NCI-H446 treated with DMSO at 0.1 percent for 48 hours (cell line): Measurements from ENCODE around the gene C1QA.

Experiments
- DNase-seq: peaks from one replicate; lab custom pipeline; 2025; lab: John Stamatoyannopoulos, UW

Gene C1QA

DNA sequence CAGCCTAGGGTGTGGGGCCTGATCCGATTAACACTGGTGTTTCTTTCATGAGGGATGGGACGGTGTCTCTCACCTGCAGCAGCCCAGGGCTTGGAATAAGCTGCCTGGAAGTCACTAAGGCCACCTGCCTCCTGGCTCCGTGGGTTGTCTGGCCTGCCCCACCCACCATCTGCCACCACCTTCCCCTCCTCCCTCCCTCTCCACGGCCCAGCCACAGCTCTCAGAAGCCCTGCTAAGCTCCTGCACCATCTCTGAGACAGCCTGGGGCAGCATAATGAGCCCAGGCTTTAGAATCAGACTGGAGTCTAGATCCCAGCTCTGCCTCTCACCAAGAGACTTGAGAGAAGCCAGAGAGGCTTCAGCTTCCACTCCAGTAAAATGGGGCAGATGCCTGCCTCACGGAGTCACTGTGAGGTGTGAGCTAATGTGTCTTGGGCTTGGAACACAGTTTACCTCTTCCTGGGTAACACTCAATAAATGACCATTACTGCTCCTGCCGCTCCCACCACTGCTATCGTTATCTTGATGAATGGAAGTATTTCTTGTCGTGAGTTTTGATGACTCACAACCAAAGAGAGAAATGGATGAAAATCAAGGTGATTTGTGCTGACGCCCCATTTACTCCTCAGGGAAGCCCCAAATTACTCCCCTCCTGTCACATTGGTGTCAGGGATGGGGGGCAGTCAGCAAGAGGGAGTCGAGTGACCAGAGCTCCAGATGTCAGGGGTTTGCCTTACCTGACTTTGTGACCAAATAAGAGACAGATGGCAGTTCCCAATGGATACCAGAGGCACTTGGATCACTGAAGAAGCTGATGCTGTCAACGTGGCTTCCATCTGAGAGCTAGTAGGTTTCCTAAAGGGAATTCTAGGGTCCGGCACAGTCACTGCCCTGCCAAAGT lies 23.5 kb upstream of the C1QA start:
- no peak for DNase-seq

DNA sequence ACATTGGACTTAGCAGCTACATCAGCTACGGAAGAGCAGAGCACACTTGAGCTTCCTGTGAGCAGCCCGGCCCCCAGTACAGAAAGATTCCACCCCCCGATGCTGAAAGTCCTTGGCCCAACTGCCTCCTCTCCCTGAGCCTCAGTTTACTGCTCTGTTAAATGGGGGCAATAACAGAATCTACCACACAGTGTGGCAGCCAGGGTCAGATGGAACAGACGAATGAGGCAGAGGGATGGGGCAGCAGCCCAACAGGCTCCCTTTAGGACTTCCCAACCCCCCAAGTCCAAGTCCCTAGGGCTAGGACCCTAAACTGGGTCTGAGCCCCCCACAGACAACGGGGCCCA lies 22.9 kb upstream of the C1QA start:
- DNase-seq, result no peak

DNA sequence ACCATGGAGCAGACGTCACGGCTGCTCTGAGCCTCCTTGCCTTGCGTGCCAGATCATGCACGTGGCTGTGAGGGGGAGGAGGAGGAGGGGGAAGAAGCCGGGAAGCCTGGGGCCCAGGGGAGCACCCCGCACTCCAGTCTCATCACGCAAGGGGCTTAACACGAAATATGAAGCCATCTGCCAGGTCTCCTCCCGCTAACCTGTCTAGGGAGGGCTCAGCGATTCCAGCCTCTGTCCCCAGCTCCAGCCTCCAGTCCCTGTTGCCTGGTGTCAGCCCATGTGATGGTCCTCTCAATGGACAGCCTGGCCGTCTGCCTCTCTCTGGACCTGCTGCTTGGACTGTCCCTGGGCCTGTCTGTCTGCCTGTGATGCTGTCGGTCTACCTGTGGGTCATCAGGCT lies 22.5 kb upstream of the C1QA start:
- DNase-seq, result no peak

DNA sequence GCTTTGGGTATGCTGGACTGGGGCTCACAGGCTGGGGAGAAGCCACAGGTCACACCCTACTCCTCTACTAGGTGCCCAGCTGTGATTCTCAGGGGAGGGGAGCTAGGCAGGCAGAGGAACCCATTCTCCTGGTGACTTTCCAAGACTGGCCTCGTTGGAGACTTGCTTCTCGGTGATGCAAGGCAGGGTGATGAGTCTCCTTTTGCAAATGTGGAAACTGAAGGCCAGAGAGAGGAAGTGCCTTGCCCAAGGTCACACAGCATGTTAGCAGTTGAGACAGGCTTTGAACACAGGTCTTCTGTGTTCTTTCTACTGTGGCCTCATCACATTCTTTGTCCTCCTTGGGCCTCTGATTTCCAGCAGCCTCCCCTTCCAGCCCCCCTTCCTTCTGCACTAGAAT lies 20.5 kb upstream of the C1QA start:
- DNase-seq, result no peak

DNA sequence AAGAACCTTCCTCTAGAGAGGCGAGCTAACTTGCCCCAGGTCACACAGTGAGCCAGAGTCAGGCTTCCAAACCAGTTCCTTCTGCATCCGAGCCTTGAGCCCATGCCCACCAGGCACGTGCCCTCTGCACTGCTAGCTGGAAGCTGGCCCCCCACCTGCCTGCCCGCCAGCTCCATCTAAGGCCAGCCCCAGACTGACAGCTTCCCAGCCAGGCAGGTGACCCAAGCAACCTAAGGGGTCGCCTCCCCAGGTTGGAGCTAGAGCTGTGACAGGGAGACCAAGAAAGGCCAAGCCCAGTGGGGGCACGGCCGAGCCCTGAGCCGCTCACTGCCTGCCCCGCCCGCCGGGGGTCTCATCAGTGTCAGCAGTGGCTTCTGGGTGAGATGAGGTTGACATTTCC lies 19.9 kb upstream of the C1QA start:
- DNase-seq, result no peak

DNA sequence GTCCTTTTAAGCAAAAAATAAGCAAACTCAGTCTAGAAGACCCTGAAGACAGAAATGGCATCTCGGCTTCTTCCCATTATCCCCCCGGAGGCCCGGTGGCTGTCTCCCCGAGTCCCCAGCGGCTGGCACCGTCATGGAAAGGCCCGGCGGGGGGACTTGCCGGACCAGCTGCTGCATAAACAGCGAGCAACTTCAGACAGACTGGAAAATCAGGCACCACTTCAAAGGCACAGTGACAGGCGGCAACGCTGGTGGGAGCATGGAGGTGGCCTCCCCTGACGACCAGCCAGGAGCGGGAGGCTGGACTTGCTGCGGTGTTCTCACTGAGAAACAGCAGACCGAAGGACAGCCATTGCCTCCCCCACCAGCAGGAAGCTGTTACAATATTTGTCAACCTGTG lies 18.4 kb upstream of the C1QA start:
- DNase-seq, result no peak

DNA sequence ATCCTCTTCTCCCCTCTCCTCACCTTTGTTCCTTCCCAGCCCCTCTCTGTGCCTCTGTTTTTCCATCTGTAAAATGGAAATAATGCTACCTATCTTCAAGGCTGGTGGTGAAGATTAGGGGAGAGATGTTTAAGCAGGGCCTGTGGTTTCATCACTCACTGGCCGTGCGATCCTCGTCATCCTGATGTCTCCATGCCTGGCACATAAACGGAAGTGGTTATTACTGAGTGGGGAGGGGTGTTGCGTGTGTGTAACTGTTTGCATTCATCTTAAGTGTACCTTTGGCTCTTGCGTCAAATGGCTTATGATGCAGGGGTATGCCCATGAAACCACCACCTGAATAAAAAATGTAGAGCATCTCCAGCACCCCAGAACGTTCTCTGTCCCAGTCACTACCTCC lies 17.2 kb upstream of the C1QA start:
- no peak for DNase-seq

DNA sequence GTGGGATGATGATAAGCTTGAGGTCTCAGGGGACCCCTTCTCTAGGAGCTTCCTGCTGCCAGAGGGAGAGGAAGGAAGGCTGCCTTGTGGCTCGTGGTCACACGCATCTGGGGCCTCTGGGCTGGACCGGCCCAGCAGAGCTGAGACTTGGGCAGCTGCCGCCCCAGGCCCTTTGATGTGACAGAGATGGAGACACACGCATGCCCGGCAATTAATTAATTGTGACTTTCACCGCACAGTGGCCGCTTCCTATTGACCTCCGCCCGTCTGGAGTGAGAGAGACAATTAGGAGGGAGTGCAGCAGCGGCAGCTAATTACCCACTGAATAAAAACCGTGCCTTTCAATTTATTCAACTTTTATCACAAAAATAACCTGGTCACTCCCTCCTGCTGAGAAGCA lies 16.6 kb upstream of the C1QA start:
- DNase-seq, result no peak

DNA sequence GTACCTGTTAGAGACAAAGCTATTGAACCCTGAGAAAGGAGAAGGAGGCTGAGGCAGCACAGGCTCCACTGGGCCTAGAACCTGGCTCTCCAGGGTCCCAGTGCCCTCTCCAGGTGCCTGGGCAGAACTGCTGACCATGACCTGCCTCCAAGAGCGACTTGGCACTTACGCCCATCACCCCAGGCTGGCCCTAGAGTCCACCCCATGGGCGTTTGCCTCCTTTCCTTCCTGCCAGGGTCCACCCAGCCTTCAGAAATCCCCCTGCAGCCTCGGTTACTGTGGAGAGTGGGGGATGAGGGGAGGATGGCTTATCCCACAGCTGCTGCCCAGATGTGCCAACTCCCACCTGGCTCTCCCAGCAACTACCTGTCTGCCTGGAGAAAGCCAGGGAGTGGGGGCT lies 14.7 kb upstream of the C1QA start:
- DNase-seq, result no peak

DNA sequence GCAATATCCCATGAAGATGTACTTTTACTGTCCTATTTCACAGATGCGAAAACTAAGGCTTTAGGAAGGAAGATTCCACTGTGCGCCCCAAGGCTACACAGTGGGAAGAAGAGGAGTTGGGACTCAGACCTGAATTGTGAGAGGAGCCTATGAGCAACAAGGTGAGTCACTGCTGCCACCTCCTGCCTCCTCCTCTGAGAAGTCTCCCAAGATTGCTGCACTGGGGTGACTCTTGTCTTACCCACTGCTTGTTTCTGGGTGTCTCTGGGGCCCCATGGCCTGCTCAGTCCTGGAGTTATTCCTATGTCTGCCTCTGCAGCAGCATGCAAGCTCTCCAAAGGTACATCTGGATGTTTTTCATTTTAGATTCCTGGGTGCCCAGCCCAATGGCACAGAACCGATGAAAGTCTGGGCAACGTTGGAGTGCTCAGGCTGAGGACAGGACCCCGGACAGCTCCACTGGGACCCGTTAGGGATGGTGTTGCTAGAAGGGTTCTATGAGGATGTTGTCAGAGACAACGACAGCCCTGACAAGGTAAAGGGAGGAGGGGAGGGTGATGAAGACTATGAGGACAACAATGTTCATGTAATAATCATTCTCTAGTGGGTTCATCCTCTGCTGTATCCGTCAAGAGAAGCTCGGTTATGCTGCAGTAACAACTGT lies 11.0 kb upstream of the C1QA start:
- no peak for DNase-seq

DNA sequence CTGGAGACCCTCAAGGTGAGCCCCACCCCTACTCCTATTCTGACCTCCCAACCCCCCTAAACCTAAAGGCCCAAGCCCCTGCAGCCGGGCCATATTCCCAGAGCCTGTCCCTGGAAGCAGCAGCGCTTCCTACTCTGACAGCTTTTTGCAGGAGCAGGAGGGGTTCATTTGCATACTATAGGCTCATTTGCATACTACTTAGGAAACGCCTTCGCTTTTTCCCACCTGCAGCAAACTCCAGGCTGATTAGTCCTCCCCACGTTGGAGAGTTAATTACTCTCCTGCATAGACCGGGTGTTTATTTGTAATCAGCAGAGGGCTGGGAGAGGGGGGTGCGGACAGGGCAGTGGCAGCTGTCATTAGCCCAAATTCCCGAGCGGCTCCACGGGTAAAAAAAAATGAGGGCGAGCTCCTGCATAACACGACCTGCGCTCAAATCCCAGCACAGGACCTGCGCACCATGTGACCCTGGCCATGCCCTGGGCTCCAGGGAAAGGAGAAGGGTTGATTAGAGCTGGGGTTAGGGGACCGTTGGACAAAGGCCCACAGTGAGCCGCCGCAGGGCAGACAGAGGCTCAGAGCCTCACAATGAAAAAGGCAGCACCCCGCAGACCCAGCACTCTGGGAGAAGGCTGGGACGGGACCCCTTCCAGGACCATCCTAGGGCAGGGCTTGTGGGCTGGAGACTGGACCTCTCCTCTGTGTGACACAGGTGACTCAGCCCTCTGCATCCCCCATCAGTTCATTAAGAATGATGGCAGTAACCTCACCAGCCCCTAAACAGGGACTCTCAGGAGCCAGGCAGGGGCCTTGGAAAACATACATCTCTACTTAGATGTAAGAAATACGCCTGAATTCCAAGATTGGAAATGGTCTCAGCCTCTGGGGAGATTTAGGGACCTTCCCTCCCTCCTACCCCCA lies 9.9 kb upstream of the C1QA start:
- no peak for DNase-seq

DNA sequence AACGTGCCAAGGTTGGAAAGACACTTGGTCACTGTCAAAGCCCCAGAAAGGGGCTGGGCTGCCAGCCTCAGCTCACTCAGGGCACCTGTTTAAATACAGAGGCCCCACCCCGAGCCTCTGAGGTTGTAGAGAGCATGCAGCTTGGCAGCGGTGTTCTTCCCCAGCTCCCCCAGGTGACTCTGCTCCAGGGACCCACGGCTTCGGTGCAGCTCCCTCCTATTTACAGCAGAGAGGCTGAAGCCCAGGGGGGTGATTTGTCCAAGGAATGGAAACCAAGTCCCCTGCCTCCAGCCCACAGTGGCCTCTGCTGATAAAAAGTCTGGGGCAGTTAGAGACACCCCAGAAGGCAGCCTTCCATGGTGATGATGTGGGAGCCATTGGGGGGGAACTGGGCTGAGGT lies 9.1 kb upstream of the C1QA start:
- no peak for DNase-seq

DNA sequence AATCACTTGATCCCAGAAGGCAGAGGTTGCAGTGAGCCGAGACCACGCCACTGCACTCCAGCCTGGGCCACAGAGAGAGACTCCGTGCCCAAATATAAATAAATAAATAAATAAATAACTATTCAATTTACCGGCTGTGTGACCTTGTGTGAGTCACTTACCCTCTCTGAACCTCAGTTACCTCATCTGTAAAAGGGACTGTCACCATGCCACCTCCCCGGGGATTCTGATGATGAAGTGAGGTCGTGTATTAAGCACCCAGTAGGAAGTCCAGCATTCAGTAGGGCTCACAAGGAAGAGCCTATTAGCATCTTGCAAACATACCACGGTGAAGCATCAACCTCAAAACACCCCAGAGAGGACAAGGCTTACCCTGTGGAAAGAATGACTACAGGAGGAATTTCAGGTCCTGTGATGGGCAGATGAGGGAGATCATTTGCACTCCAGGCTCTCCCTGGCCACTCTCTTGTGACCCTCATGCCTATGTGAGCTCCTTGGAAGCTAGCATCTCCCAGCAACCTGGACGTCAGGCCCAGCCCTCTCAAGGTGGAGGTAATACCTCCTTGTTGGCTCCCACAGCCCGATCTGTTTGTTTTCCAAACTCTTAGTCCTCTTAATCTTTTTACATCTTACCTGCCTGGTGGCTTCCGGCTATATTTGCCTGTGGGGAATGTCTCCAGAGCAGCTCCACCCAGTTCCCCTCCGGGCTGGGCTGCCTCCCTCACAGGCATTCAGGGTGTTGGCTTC lies 7.6 kb upstream of the C1QA start:
- no peak for DNase-seq

DNA sequence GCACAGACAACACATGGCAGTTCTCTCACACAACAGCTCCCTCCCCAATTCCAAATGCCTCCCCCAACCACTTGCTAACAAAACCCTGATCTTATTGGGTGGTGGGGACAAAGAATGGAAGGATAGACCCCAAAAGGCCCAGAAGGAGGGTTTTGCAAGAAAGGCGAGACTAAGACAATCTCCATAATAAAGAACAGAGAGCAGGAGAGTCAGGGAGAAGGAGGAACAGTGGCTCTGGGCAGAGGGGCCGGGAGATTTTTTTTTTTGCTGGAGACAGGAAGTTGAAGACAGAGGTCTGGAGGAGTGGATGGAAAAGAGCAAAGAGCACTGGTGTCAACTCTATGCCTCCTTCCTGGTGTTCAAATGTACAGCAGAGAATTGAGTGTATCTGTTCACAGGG lies 6.5 kb upstream of the C1QA start:
- no peak for DNase-seq

DNA sequence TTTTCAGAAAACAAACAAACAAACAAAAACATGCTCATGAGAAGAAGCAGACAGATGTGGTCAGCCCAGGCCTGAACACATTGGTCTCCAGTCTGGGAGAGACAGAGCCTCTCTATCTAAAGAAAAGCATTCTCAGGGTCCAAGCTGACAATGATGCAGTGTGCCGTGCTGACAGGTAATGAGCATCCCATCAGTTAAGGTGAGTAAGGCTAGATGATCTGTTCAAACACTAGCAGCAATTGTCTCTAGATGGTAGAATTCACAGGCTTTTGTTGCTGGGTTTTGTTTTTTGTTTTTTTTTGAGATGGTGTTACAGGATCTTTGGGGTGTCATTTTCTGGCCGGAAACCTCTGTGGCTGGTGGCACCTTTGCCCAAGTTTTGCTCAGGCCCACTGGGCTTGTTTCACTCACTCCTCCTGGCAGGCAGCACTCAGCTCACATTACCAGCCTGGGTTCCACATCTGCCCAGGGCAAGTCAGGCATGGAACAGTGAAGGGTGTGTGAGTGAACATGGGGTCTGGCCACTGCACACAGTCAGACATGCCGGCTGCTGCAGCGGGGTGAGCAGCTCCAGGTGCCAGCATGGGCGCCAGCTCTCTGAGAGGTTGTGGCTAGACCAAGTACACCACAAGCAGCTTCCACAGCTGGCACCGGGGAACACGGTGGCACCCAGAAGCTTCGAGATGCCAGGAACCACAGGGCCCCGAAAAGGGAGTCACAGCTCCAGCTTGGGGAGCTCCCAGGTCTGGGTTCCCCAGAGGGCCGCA lies 2.5 kb upstream of the C1QA start:
- no peak for DNase-seq

DNA sequence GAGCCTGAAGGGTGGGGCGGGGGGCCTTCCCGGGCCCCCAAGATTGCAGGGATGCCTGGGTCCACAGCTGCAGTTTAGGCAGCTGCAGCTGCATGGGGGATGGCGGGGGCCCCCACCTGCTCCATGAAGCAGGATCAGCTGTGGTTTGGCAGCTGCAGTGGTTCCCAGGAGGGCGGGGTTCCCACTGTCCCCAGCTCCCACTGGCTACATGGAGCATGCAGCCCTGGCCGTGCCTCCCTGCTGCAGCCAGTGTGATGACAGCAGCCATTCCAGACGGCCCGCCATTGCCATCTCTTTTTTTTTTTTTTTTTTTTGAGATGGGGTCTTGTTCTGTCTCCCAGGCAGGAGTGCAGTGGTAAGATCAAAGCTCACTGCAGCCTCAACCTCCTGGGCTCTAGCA lies 992 bp upstream of the C1QA start:
- no peak for DNase-seq

DNA sequence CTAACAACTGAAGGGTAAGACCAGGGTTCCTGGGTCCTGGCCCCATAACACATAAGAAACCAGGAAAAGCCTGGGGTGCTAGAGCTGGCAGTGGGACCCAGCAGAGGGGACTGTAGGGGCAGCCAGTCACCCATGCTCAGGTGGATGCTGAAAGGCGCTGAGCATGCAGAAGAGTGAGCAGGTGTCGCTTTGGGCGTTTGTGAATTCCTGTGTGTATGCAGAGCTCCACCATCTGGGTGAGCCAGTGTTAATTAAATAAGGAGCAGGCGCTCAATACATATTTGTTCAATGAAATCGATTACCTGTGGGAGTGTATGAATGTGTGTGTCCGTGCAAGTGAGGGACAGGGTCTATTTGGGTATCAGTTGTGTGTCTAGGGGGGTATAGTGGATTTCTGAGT lies 499 bp downstream of the C1QA start:
- no peak for DNase-seq

DNA sequence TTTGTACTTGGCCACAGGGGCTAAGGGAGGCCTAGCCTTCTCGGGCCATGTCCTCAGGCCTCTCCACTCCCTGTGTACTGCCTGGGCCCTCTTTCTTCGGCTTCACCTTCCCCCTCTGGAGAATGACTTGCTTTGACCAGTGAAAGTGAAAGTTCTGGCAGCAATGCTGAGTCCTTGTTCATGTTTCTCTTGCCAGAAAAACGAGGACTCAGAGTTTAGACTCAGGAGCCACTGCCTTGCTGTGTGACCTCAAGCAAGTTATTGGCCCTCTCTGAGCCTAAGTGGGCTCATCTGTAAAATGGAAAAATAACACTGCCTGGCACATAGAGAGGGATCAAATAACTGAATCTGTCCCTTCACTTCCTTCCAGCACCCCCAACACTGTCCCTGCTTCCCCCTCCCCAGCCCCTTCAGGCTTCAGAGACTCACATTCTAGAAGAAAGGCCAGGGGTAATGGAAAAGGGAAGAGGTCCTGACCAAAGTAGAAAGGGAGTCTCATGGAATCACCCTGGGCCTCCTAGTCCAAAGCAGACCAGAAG lies 1.5 kb downstream of the C1QA start:
- no peak for DNase-seq

DNA sequence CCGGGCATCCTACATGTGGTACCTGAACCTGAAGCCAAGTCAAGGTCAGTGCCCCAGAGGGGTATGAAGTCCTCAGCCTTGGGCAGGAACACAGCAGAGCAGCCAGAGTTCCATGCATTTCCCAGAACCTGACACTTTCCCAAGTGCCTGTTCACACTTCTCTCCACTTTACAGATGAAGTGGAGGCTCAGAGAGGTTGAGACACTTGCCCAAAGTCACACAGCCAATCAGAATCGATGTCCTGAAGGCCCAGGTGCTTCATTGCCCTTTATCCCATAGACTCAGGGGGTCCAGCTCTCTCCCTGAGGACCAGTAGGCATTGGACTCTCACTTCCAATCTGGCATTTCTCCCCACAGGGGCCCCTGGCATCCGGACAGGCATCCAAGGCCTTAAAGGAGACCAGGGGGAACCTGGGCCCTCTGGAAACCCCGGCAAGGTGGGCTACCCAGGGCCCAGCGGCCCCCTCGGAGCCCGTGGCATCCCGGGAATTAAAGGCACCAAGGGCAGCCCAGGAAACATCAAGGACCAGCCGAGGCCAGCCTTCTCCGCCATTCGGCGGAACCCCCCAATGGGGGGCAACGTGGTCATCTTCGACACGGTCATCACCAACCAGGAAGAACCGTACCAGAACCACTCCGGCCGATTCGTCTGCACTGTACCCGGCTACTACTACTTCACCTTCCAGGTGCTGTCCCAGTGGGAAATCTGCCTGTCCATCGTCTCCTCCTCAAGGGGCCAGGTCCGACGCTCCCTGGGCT lies 2.2 kb downstream of the C1QA start:
- DNase-seq, result no peak

DNA sequence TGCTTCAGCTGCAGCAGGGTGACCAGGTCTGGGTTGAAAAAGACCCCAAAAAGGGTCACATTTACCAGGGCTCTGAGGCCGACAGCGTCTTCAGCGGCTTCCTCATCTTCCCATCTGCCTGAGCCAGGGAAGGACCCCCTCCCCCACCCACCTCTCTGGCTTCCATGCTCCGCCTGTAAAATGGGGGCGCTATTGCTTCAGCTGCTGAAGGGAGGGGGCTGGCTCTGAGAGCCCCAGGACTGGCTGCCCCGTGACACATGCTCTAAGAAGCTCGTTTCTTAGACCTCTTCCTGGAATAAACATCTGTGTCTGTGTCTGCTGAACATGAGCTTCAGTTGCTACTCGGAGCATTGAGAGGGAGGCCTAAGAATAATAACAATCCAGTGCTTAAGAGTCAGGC lies 2.9 kb downstream of the C1QA start:
- DNase-seq, result no peak
